Ascending aorta (tissue), 2 donors: ENCODE data around the gene CMTM1. TPM values are rescaled to one million over a fixed set of nuclear protein-coding genes. Genes with fewer than 3 reads are reported as not detected.

Experiments used
- DNase-seq, 2 donors: peaks; one replicate each; pipeline ENCODE4 v3.0.0-alpha.2; 2019; ENCODE audit warnings: low spot score in 2 of 2
- H3K27ac ChIP-seq, 2 donors: fragments of 200-600 bp; sonication (generic); one replicate each; pipeline ENCODE4 v1.5.1; 2016 to 2017; ENCODE audit warnings: mild to moderate bottlenecking in 1 of 2
- H3K27me3 ChIP-seq: fragments of 200-600 bp; sonication (generic); one replicate; pipeline ENCODE4 v1.5.1; 2017
- H3K36me3 ChIP-seq, 2 donors: fragments of 200-600 bp; sonication (generic); one replicate each; pipeline ENCODE4 v1.5.1; 2016
- H3K4me1 ChIP-seq, 2 donors: fragments of 200-600 bp; sonication (generic); one replicate each; pipeline ENCODE4 v1.5.1; 2016 to 2017; ENCODE audit warnings: mild to moderate bottlenecking in 1 of 2
- H3K4me3 ChIP-seq, 2 donors: fragments of 200-600 bp; sonication (generic); one replicate each; pipeline ENCODE4 v1.5.1; 2016 to 2017; ENCODE audit warnings: mild to moderate bottlenecking in 1 of 2
- H3K9me3 ChIP-seq, 2 donors: fragments of 200-600 bp; sonication (generic); one replicate each; pipeline ENCODE4 v1.5.1; 2016
- intact Hi-C: fragments of 100-400 bp; cut with DNase I; formaldehyde crosslinking; loops from one replicate; pipeline ENCODE4 v1.15.1; 2023
- total RNA-seq: library from RNA; depleted of rRNA; stranded (reverse); fragments of >200 nt; gene quantifications from one replicate; pipeline ENCODE4 v1.1.0, GENCODE V29; 2016
- TF ChIP-seq, protein P1 (sequence below), 3 experiments: fragments of 200-600 bp in 2 of 3; fragments of 450-650 bp in 1 of 3; sonication (generic) in 2 of 3; IDR thresholded peaks; one replicate each; pipeline ENCODE4 v1.5.1; 2016 to 2019; ENCODE audit warnings: antibody characterized with exemption in 3 of 3, mild to moderate bottlenecking in 1 of 3, moderate library complexity in 1 of 3

CMTM1 gene
- total RNA-seq, 1 donor from 2014 or later = not detected

DNA sequence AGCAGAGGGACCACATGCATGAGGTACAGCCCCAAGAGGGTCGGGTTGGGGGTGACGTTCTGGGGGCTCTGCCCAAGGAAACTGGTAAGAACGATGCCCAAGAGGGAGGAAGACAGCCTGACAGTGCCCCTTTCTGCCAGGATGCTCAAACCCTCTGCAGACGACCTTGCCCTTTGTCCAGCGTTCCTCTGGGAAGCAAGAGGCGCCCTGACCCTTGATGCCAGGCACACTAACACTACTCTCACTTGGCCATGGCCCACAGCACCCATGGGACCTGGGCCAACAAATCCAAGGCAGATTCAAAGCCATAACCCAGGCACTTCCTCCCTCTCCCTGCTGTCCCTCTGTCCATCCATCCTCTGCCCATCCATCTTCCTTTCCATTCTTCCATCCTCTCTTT lies 36.8 kb upstream of the CMTM1 start:
- H3K4me3 ChIP-seq = no peak overlapping the region
- no peak overlapping the region for H3K27ac ChIP-seq
- H3K27me3 ChIP-seq = no peaks in the 10 kb centered on the region
- intact Hi-C loops = no loop called here
- H3K9me3 ChIP-seq = no peaks in the 10 kb centered on the region
- TF ChIP-seq, protein P1, sequence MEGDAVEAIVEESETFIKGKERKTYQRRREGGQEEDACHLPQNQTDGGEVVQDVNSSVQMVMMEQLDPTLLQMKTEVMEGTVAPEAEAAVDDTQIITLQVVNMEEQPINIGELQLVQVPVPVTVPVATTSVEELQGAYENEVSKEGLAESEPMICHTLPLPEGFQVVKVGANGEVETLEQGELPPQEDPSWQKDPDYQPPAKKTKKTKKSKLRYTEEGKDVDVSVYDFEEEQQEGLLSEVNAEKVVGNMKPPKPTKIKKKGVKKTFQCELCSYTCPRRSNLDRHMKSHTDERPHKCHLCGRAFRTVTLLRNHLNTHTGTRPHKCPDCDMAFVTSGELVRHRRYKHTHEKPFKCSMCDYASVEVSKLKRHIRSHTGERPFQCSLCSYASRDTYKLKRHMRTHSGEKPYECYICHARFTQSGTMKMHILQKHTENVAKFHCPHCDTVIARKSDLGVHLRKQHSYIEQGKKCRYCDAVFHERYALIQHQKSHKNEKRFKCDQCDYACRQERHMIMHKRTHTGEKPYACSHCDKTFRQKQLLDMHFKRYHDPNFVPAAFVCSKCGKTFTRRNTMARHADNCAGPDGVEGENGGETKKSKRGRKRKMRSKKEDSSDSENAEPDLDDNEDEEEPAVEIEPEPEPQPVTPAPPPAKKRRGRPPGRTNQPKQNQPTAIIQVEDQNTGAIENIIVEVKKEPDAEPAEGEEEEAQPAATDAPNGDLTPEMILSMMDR (IDR thresholded peaks at IDR 0.05) = no peak
- DNase-seq = no peak
- H3K36me3 ChIP-seq = peaks cover 70 to 86% of the 10 kb centered on the region in 2 donors
- no peaks in the 10 kb centered on the region for H3K4me1 ChIP-seq

- TF ChIP-seq, protein P1 (IDR thresholded peaks at IDR 0.05) = no peak
- DNase-seq = no peak
- no peaks in the 10 kb centered on the region for H3K4me1 ChIP-seq
- intact Hi-C loops = no loop called here
- no peaks in the 10 kb centered on the region for H3K27me3 ChIP-seq
- no peaks in the 10 kb centered on the region for H3K9me3 ChIP-seq
- H3K36me3 ChIP-seq = peaks cover 63 to 72% of the 10 kb centered on the region in 2 donors
- H3K4me3 ChIP-seq = no peak overlapping the region
- H3K27ac ChIP-seq = no peak overlapping the region
Measured at GRCh38 chr16:66534376-66534799, 31.9 kb upstream of the CMTM1 start.

GRCh38 chr16:66536525-66536924 lies 29.7 kb upstream of the CMTM1 start:
- no peak overlapping the region for H3K27ac ChIP-seq
- no peak overlapping the region for H3K4me3 ChIP-seq
- intact Hi-C loops = no loop called here
- H3K27me3 ChIP-seq = no peaks in the 10 kb centered on the region
- no peaks in the 10 kb centered on the region for H3K4me1 ChIP-seq
- peaks cover 55 to 64% of the 10 kb centered on the region in 2 donors for H3K36me3 ChIP-seq
- no peaks in the 10 kb centered on the region for H3K9me3 ChIP-seq
- no peak for DNase-seq
- TF ChIP-seq, protein P1 (IDR thresholded peaks at IDR 0.05) = no peak

GRCh38 chr16:66537236-66537635 lies 29.0 kb upstream of the CMTM1 start:
- Histone ChIP-seq H3K36me3 (peaks cover 57 to 62% of the 10 kb centered on the region in 2 donors), H3K27me3 (no peaks in the 10 kb centered on the region), H3K4me1 (no peaks in the 10 kb centered on the region), H3K4me3 (no peak overlapping the region), H3K27ac (no peak overlapping the region), H3K9me3 (no peaks in the 10 kb centered on the region)
- intact Hi-C loops = no loop called here
- DNase-seq = no peak
- TF ChIP-seq, protein P1 (IDR thresholded peaks at IDR 0.05) = no peak

GRCh38 chr16:66538910-66539309 lies 27.3 kb upstream of the CMTM1 start:
- H3K27me3 ChIP-seq = no peaks in the 10 kb centered on the region
- peaks cover 53 to 60% of the 10 kb centered on the region in 2 donors for H3K36me3 ChIP-seq
- no peak for DNase-seq
- intact Hi-C loops = no loop called here
- no peak overlapping the region for H3K4me3 ChIP-seq
- H3K9me3 ChIP-seq = no peaks in the 10 kb centered on the region
- H3K27ac ChIP-seq = no peak overlapping the region
- TF ChIP-seq, protein P1 (IDR thresholded peaks at IDR 0.05) = no peak
- H3K4me1 ChIP-seq = no peaks in the 10 kb centered on the region
